KBM-7 (cell line): ENCODE results near the gene OST4.

ENCODE experiments used
- DNase-seq: peaks from one replicate; pipeline ENCODE4 v3.0.0-alpha.2; 2015
- in situ Hi-C: fragments of 300-500 bp; cut with MboI; formaldehyde crosslinking; loops from 2 replicates; pipeline ENCODE4 v1.14.3; 2020; ENCODE audit warnings: low sequenced_read_pairs, low pct_unique_long_range_greater_than_20kb, mixed read lengths

OST4 gene

GRCh38 chr2:27038631-27039339 lies 32.7 kb downstream of the OST4 start:
- in situ Hi-C loops: no loop called here
- DNase-seq: no peak

- in situ Hi-C loops: no loop called here
- no peak for DNase-seq
Observed at GRCh38 chr2:27038012-27038411, 33.4 kb downstream of the OST4 start.

GRCh38 chr2:27033253-27033852 lies 38.1 kb downstream of the OST4 start:
- in situ Hi-C loops: no loop called here

GRCh38 chr2:27032495-27033252 lies 38.8 kb downstream of the OST4 start, which contains the start of gene TMEM214:
Gene TMEM214 (plus strand): TSS chr2:27032965. CDS start chr2:27033016, 51 bp downstream.
- DNase-seq: peak; percentile 87
- in situ Hi-C loops: no loop called here

More at GRCh38 chr2:27033253-27033852, 38.1 kb downstream of the OST4 start:
- DNase-seq: peak; percentile 15

GRCh38 chr2:27029051-27029450 lies 42.4 kb downstream of the OST4 start:
- no peak for DNase-seq
- in situ Hi-C loops: no loop called here

- DNase-seq: no peak
- in situ Hi-C loops: no loop called here
Observed at GRCh38 chr2:27027211-27027651, 44.2 kb downstream of the OST4 start.

GRCh38 chr2:27025861-27026851 lies 45.3 kb downstream of the OST4 start:
- no peak for DNase-seq
- in situ Hi-C loops: no loop called here

GRCh38 chr2:27025281-27025800 lies 46.1 kb downstream of the OST4 start:
- DNase-seq: no peak
- in situ Hi-C loops: no loop called here

- peak; percentile 11 for DNase-seq
- in situ Hi-C loops: no loop called here
Observed at GRCh38 chr2:27024812-27025211, 46.6 kb downstream of the OST4 start.

- DNase-seq: no peak
- in situ Hi-C loops: no loop called here
Observed at GRCh38 chr2:27024188-27024587, 47.3 kb downstream of the OST4 start.

- DNase-seq: no peak
- in situ Hi-C loops: no loop called here
Observed at GRCh38 chr2:27023740-27024139, 47.7 kb downstream of the OST4 start.

GRCh38 chr2:27021253-27022049 lies 50.0 kb downstream of the OST4 start:
- no peak for DNase-seq
- in situ Hi-C loops: no loop called here
